HUES64 (cell line): ENCODE results near the gene TGDS.
"Not testable (repeated sequence)": the region's sequence is repeated elsewhere in the genome, so short reads cannot be mapped to it uniquely, and the experiment has no call there.

ENCODE experiments used
- H3K27ac ChIP-seq: 2 replicates; pipeline ENCODE4 v1.7.0; 2013; ENCODE audit warnings: low read depth, low read length, inconsistent platforms
- H3K27me3 ChIP-seq: 2 replicates; pipeline ENCODE4 v1.6.1; 2013; ENCODE audit warnings: mild to moderate bottlenecking, low read length; ENCODE audit not compliant: insufficient read depth
- H3K36me3 ChIP-seq: 2 replicates; pipeline ENCODE4 v1.6.1; 2013; ENCODE audit warnings: mild to moderate bottlenecking, low read length; ENCODE audit not compliant: insufficient read depth
- H3K4me1 ChIP-seq: 2 replicates; pipeline ENCODE4 v1.6.1; 2013; ENCODE audit warnings: mild to moderate bottlenecking, low read length, moderate library complexity; ENCODE audit not compliant: insufficient read depth
- H3K4me3 ChIP-seq: 2 replicates; pipeline ENCODE4 v1.5.1; 2013; ENCODE audit warnings: mild to moderate bottlenecking, low read length, moderate library complexity
- H3K9ac ChIP-seq: 2 replicates; pipeline ENCODE4 v1.6.1; 2013; ENCODE audit warnings: mild to moderate bottlenecking, low read depth, low read length
- H3K9me3 ChIP-seq: 2 replicates; pipeline ENCODE4 v1.6.1; 2013; ENCODE audit warnings: low read depth, low read length; ENCODE audit not compliant: insufficient read depth
- WGBS: fragments of 150-250, 120-280 bp; methylation state at CpG from one replicate; pipeline ENCODE4 v1.1.7; 2013; ENCODE audit warnings: missing lambda C conversion rate; 5-methylcytosine and 5-hydroxymethylcytosine counted together

Gene TGDS

DNA sequence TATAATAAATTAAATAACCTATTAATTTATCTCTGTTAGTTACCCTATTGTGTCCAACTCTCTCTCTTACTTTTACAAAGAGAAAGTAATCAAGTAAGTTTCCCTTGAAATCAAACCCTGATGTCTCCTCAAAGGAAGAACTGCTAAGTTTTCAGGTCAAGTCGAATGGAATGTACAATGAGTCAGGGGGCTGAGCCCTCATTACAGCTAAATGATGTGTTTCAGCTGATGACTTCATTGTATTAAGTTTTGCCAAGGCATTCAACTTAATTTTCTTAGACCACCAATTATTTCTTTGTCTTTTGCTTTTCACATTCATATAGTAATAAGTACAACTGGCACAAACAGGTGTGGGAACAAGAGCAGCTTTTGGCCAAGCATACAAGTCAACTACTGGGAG, 61.8 kb downstream of the TGDS start:
- WGBS: 92% methylated on average over 1 of the region's 1 CpG
- Histone ChIP-seq H3K36me3 (no peaks in the 10 kb centered on the region), H3K27me3 (no peaks in the 10 kb centered on the region), H3K4me1 (peaks cover 7% of the 10 kb centered on the region; the same call in 1 of the 2 replicates), H3K27ac (no peak overlapping the region), H3K9me3 (no peaks in the 10 kb centered on the region), H3K4me3 (no peak overlapping the region), H3K9ac (no peak overlapping the region)

DNA sequence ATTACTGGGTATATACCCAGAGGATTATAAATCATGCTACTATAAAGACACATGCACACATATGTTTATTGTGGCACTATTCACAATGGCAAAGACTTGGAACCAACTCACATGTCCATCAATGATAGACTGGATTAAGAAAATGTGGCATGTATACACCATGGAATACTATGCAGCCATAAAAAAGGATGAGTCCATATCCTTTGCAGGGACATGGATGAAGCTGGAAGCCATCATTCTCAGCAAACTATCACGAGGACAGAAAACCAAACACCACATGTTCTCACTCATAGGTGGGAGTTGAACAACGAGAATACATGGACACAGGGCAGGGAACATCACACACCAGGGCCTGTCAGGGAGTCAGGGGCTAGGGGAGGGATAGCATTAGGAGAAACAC, 63.7 kb downstream of the TGDS start:
- H3K36me3 ChIP-seq, H3K4me1 ChIP-seq, H3K4me3 ChIP-seq, H3K27me3 ChIP-seq, H3K27ac ChIP-seq, H3K9me3 ChIP-seq, H3K9ac ChIP-seq: not testable (repeated sequence)
- 100% methylated on average over 1 of the region's 2 CpGs for WGBS

DNA sequence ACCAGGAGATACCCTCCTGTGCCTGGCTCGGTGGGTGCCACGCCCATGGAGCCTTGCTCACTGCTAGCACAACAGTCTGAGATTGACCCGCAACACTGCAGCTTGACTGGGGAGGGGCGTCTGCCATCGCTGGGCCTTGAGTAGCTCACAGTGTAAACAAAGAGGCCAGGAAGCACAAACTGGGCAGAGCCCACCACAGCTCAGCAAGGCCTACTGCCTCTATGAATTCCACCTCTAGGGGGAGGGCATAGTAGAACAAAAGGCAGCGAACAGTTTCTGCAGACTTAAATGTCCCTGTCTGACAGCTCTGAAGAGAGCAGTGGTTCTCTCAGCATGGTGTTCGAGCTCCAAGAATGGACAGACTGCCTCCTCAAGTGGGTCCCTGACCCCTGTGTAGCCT, 69.0 kb downstream of the TGDS start:
- not testable (repeated sequence) for H3K27me3 ChIP-seq, H3K36me3 ChIP-seq, H3K4me3 ChIP-seq, H3K9ac ChIP-seq, H3K4me1 ChIP-seq, H3K27ac ChIP-seq, H3K9me3 ChIP-seq
- 64% methylated on average over 7 of the region's 7 CpGs for WGBS

DNA sequence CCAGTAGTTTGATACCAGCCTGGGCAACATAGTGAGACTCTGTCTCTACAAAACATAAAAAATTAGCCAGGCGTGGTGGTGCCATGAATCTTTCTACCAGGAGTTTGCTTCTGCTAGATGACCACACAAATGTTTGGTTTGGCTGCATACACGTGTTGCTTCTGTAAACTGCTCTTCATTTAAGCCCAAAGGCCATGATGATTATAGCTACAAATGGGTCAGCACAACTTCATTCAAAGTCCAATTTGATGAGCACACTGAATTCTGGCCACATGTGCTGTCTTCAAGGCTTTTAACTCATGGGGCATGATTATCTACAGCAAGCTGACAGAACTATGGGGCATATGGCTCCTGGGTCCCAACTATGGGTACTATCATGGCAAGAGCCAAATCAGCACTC, 70.2 kb downstream of the TGDS start:
- Histone ChIP-seq H3K4me1 (no peaks in the 10 kb centered on the region), H3K4me3 (no peak overlapping the region), H3K27ac (no peak overlapping the region), H3K9ac (no peak overlapping the region), H3K9me3 (no peaks in the 10 kb centered on the region), H3K27me3 (no peaks in the 10 kb centered on the region), H3K36me3 (no peaks in the 10 kb centered on the region)
- 89% methylated on average over 2 of the region's 2 CpGs for WGBS

DNA sequence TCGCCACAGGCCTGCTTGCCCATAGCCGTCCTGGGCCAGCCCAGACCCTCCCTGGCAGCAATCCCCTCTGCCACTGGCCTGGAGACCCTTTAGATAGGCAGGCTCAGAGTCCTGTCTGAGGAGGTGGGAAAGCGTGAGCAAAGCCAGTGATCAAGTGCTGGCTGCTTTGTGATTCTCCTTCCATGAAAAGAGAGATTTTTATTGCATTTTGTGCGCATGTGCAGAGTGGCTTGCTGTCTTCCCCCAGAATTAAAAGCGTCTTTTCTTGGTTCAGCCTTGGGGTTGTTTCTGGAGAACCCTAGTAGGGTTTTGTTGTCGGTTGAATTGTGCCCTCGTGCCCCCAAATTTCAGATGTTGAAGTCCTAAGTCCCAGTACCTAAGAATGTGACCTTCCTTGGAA, 71.5 kb downstream of the TGDS start:
- Histone ChIP-seq H3K27me3 (no peaks in the 10 kb centered on the region), H3K9me3 (no peaks in the 10 kb centered on the region), H3K4me3 (no peak overlapping the region), H3K36me3 (no peaks in the 10 kb centered on the region), H3K4me1 (no peaks in the 10 kb centered on the region), H3K27ac (no peak overlapping the region), H3K9ac (no peak overlapping the region)
- WGBS: 85% methylated on average over 7 of the region's 7 CpGs
